ENCODE results near the gene NOS1AP.

GRCh38 chr1:162284206-162284955, 214.9 kb downstream of the NOS1AP start:
- TF ChIP-seq POLR2A (IDR thresholded peaks at IDR 0.05; ENCODE audit: borderline replicate concordance, extremely low read depth, insufficient read depth, insufficient read length), result no peak
- TF ChIP-seq CTCF (IDR thresholded peaks at IDR 0.05 in 2 of 3, conservative IDR thresholded peaks at IDR 0.05 in 1 of 3; ENCODE audit: borderline replicate concordance in 1 of 3, insufficient read depth in 1 of 3, low read depth in 2 of 3, low read length in 2 of 3), result no peak
- TF ChIP-seq ZNF274 (IDR thresholded peaks at IDR 0.05; ENCODE audit: low read depth, low read length), result no peak
- no peak for TF ChIP-seq EZH2phosphoT487 (IDR thresholded peaks at IDR 0.05; ENCODE audit: borderline replicate concordance)
- TF ChIP-seq ZBTB33 (IDR thresholded peaks at IDR 0.05; ENCODE audit: extremely low read depth, insufficient replicate concordance, low read length), result no peak
